K562 (cell line): Measurements from ENCODE around the gene NXF3. TPM values are rescaled to one million over a fixed set of nuclear protein-coding genes. Genes with fewer than 3 reads are reported as not detected.

Experiments
- ATAC-seq: fragments of 200-7000 bp; cut with Tn5 transposase; 3 replicates; pipeline ENCODE4 v1.9.1; 2020; ENCODE audit warnings: moderate library complexity
- BruUV-seq: library from RNA; stranded (reverse); fragments of 400-500 nt; replicated peaks from 2 replicates; lab custom pipeline; 2021; lab: Mats Ljungman, UMichigan
- CTCF ChIA-PET: fragments of 300-600 bp; formaldehyde crosslinking; extraction: SDS; loops from one replicate; lab custom pipeline; 2021; ENCODE audit warnings: low intra/inter-chr PET ratio; lab: Yijun Ruan, JAX
- POLR2A ChIA-PET: fragments of 300-600, 350-650 bp; sonication (Branson Sonifier 250); formaldehyde crosslinking; extraction: SDS; loops from one replicate; lab custom pipeline; 2021; ENCODE audit warnings: antibody characterized with exemption, inconsistent platforms; lab: Yijun Ruan, JAX
- DNase-seq, 4 experiments: peaks; one replicate each; pipeline versions ENCODE4 v3.0.0 to v3.0.0-alpha.2; 2011 to 2018; ENCODE audit warnings: low spot score in 3 of 4, mixed read lengths in 3 of 4; ENCODE audit errors: extremely low read depth in 1 of 4
- FAIRE-seq: peaks from 2 replicates; lab custom pipeline; 2011; peaks lifted over from hg19 to GRCh38; lab: Jason Lieb, UNC
- H2AFZ ChIP-seq: 2 replicates; pipeline ENCODE4 v1.6.0; 2011; ENCODE audit warnings: low read depth, low read length, control low read depth, inconsistent platforms
- H3K27ac ChIP-seq: fragments of 200-600 bp; 3 replicates; pipeline ENCODE4 v1.8.0; 2011; ENCODE audit warnings: low read depth, mild to moderate bottlenecking, control low read depth, inconsistent platforms, low read length, moderate library complexity, mixed read lengths; ENCODE audit errors: extremely low read depth
- H3K27me3 ChIP-seq, 2 experiments: fragments of 300-600 bp in 1 of 2; 2 replicates in 1 of 2; 3 replicates in 1 of 2; pipeline versions ENCODE4 v1.6.0 to v1.8.0; 2011; ENCODE audit warnings: inconsistent platforms in 2 of 2, low read length in 2 of 2, mild to moderate bottlenecking in 1 of 2, mixed read lengths in 1 of 2, moderate library complexity in 1 of 2; ENCODE audit not compliant: control insufficient read depth in 2 of 2, insufficient read depth in 2 of 2
- H3K36me3 ChIP-seq: fragments of 300-600 bp; 3 replicates; pipeline ENCODE4 v1.8.0; 2011; ENCODE audit warnings: mild to moderate bottlenecking, low read length, inconsistent platforms; ENCODE audit not compliant: control insufficient read depth, insufficient read depth
- H3K4me1 ChIP-seq, 2 experiments: fragments of 200-600 bp in 1 of 2; replicated peaks in 1 of 2; 2 replicates in 1 of 2; 3 replicates in 1 of 2; pipeline versions ENCODE4 v1.5.1 to v1.8.0; 2011; ENCODE audit warnings: inconsistent platforms in 2 of 2, low read length in 2 of 2, mild to moderate bottlenecking in 1 of 2, mixed read lengths in 1 of 2, moderate library complexity in 1 of 2; ENCODE audit not compliant: control insufficient read depth in 2 of 2, insufficient read depth in 2 of 2
- H3K4me2 ChIP-seq: 2 replicates; pipeline ENCODE4 v1.6.1; 2011; ENCODE audit warnings: low read length, control low read depth, inconsistent platforms, mixed read lengths; ENCODE audit not compliant: insufficient read depth
- H3K4me3 ChIP-seq: fragments of 200-600 bp; sonication (generic), shearing (Covaris generic); 2 replicates; pipeline ENCODE4 v1.5.1; 2016; ENCODE audit warnings: control low read depth, inconsistent platforms
- H3K79me2 ChIP-seq: fragments of 200-600 bp; 3 replicates; pipeline ENCODE4 v1.8.0; 2011; ENCODE audit warnings: low read length, inconsistent platforms; ENCODE audit not compliant: control insufficient read depth, insufficient read depth
- H3K9ac ChIP-seq, 2 experiments: 2 replicates each; pipeline versions ENCODE4 v1.6.0 to v1.6.1; 2011; ENCODE audit warnings: low read depth in 2 of 2, low read length in 2 of 2, control low read depth in 1 of 2, inconsistent platforms in 1 of 2, mild to moderate bottlenecking in 1 of 2, mixed read lengths in 1 of 2; ENCODE audit not compliant: insufficient read depth in 1 of 2
- H3K9me1 ChIP-seq: one replicate; pipeline ENCODE4 v1.6.0; 2011; ENCODE audit warnings: inconsistent platforms, mild to moderate bottlenecking, low read length, moderate library complexity; ENCODE audit not compliant: control insufficient read depth, insufficient read depth
- H3K9me3 ChIP-seq: replicated peaks from 2 replicates; pipeline ENCODE4 v1.5.1; 2011; ENCODE audit warnings: low read depth, low read length, inconsistent platforms; ENCODE audit not compliant: control insufficient read depth, insufficient read depth
- H4K20me1 ChIP-seq: replicated peaks from 2 replicates; pipeline ENCODE4 v1.6.1; 2011; ENCODE audit warnings: low read length, inconsistent platforms, mixed read lengths; ENCODE audit not compliant: control insufficient read depth, insufficient read depth
- DNMT1 ChIP-seq: fragments of 450-650 bp; IDR thresholded peaks from 2 replicates; pipeline ENCODE4 v1.6.1; 2016; ENCODE audit warnings: antibody characterized with exemption, mild to moderate bottlenecking
- FOXM1 ChIP-seq, 2 experiments: fragments of 450-650 bp in 1 of 2; sonication (generic) in 1 of 2; formaldehyde crosslinking in 1 of 2; IDR thresholded peaks; 2 replicates each; pipeline versions ENCODE4 v1.6.1 to v1.9.0; 2017 to 2022; ENCODE audit warnings: low read depth in 2 of 2, mild to moderate bottlenecking in 2 of 2, missing genetic modification reagents in 1 of 2, moderate library complexity in 1 of 2
- GABPA ChIP-seq: fragments of 200-800 bp; sonication (Bioruptor generic); conservative IDR thresholded peaks from 2 replicates; pipeline ENCODE4 v1.6.1; 2016; ENCODE audit warnings: low read depth, missing genetic modification characterization, missing compliant biosample characterization
- KDM5B ChIP-seq: fragments of 200-600 bp; sonication (generic); IDR thresholded peaks from 2 replicates; pipeline ENCODE4 v1.6.1; 2012; ENCODE audit warnings: low read depth, mild to moderate bottlenecking, moderate library complexity, low read length, control low read depth, inconsistent platforms; ENCODE audit not compliant: insufficient replicate concordance
- NCOA4 ChIP-seq: fragments of 450-650 bp; IDR thresholded peaks from 2 replicates; pipeline ENCODE4 v1.6.1; 2018; ENCODE audit warnings: mild to moderate bottlenecking; ENCODE audit not compliant: partially characterized antibody
- NONO ChIP-seq, 2 experiments: fragments of 200-400 bp in 1 of 2; fragments of 450-650 bp in 1 of 2; formaldehyde crosslinking in 1 of 2; IDR thresholded peaks; 2 replicates each; pipeline ENCODE4 v1.6.1; 2017; ENCODE audit warnings: low read depth in 2 of 2, mild to moderate bottlenecking in 2 of 2, moderate library complexity in 2 of 2, low read length in 1 of 2
- NR1H2 ChIP-seq: sonication (generic); formaldehyde crosslinking; IDR thresholded peaks from 2 replicates; pipeline ENCODE4 v1.4.0; 2020; ENCODE audit warnings: mild to moderate bottlenecking, missing genetic modification reagents
- NR2C2 ChIP-seq, 2 experiments: fragments of 200-800 bp in 1 of 2; sonication (Bioruptor generic) in 1 of 2; sonication (generic) in 1 of 2; formaldehyde crosslinking in 1 of 2; IDR thresholded peaks; 2 replicates each; pipeline versions ENCODE4 v1.6.1 to v1.8.0; 2016 to 2022; ENCODE audit warnings: mild to moderate bottlenecking in 1 of 2, missing compliant biosample characterization in 1 of 2, missing genetic modification characterization in 1 of 2, missing genetic modification reagents in 1 of 2
- PML ChIP-seq: IDR thresholded peaks from 2 replicates; pipeline ENCODE4 v1.6.1; 2012; ENCODE audit warnings: low read length, inconsistent platforms
- POLR2B ChIP-seq: fragments of 450-650 bp; IDR thresholded peaks from 2 replicates; pipeline ENCODE4 v1.6.1; 2018; ENCODE audit warnings: low read depth; ENCODE audit not compliant: partially characterized antibody
- POLR2H ChIP-seq: IDR thresholded peaks from 2 replicates; pipeline ENCODE4 v1.6.1; 2016; ENCODE audit warnings: missing genetic modification characterization, low read depth, mild to moderate bottlenecking, control low read depth, missing compliant biosample characterization, moderate library complexity
- RBM15 ChIP-seq: fragments of 200-400 bp; formaldehyde crosslinking; IDR thresholded peaks from 2 replicates; pipeline ENCODE4 v1.6.1; 2018; ENCODE audit warnings: mild to moderate bottlenecking, low read length, moderate library complexity; ENCODE audit not compliant: insufficient read depth
- SIN3B ChIP-seq: fragments of 450-650 bp; IDR thresholded peaks from 2 replicates; pipeline ENCODE4 v1.6.1; 2017; ENCODE audit warnings: low read depth, mild to moderate bottlenecking, moderate library complexity
- TCF7L2 ChIP-seq: fragments of 150-350 bp; IDR thresholded peaks from 2 replicates; pipeline ENCODE4 v1.6.1; 2016; ENCODE audit warnings: low read depth, mild to moderate bottlenecking, low read length, moderate library complexity
- ZNF263 ChIP-seq: sonication (generic); formaldehyde crosslinking; IDR thresholded peaks from 2 replicates; pipeline ENCODE4 v1.8.0; 2022; ENCODE audit warnings: mild to moderate bottlenecking, missing genetic modification reagents, borderline replicate concordance
- ZNF551 ChIP-seq: fragments of 250-450 bp; sonication (Bioruptor Pico); IDR thresholded peaks from 2 replicates; pipeline ENCODE4 v1.5.0; 2021; ENCODE audit warnings: mild to moderate bottlenecking, moderate library complexity
- ZNF57 ChIP-seq: fragments of 450-650 bp; formaldehyde crosslinking; IDR thresholded peaks from 2 replicates; pipeline ENCODE4 v1.4.0; 2020; ENCODE audit warnings: mild to moderate bottlenecking, moderate library complexity
- ZNF589 ChIP-seq: fragments of 200-800 bp; sonication (Bioruptor generic); IDR thresholded peaks from 2 replicates; pipeline ENCODE4 v1.6.1; 2016; ENCODE audit warnings: low read depth, missing genetic modification characterization, missing compliant biosample characterization
- WGBS: fragments of 100-300 bp; shearing (Covaris generic); methylation state at CpG from one replicate; pipeline ENCODE4 v1.1.6; 2016; ENCODE audit warnings: low coverage, mixed read lengths; ENCODE audit not compliant: insufficient coverage; ENCODE audit errors: missing lambda C conversion rate; 5-methylcytosine and 5-hydroxymethylcytosine counted together
- in situ Hi-C: fragments of 300-500 bp; cut with MboI; formaldehyde crosslinking; loops from 4 replicates; pipeline ENCODE4 v1.15.0; 2018; ENCODE audit warnings: inconsistent platforms, mixed read lengths
- intact Hi-C: fragments of 100-400 bp; cut with micrococcal nuclease; formaldehyde crosslinking; loops from 2 replicates; pipeline ENCODE4 v1.14.2; 2022
- polyA plus RNA-seq, 8 experiments: library from polyadenylated mRNA; depleted of rRNA in 4 of 8; stranded (reverse) in 5 of 8; unstranded in 3 of 8; fragments of >200 nt; fragmentation: Nextera tagmentation in 2 of 8; fragmentation: Illumina TruSeq in 1 of 8; extraction: Ambion mirVana in 2 of 8; extraction: Trizol in 1 of 8; gene quantifications; 2 replicates each; pipeline versions ENCODE4 v1.2.1 to v1.2.3, GENCODE V29; 2011 to 2014; ENCODE audit warnings: inconsistent platforms in 1 of 8, missing spikeins in 1 of 8
- total RNA-seq, 7 experiments: library from RNA; depleted of rRNA in 6 of 7; stranded (reverse); fragments of >200 nt in 6 of 7; fragmentation: Illumina TruSeq in 2 of 7; extraction: Trizol in 2 of 7; gene quantifications; 2 replicates each; pipeline versions ENCODE4 v1.2.1 to v1.2.3, GENCODE V29; 2011 to 2021; ENCODE audit warnings: low replicate concordance in 1 of 7
- TF ChIP-seq, protein P1 (sequence below): fragments of 250-450 bp; sonication (Bioruptor Pico); IDR thresholded peaks from 2 replicates; pipeline ENCODE4 v1.8.0; 2021; ENCODE audit warnings: moderate library complexity, mild to moderate bottlenecking, inconsistent platforms
- TF ChIP-seq, protein P2 (sequence below): fragments of 250-450 bp; sonication (Bioruptor Pico); IDR thresholded peaks from 2 replicates; pipeline ENCODE4 v1.5.0; 2020; ENCODE audit warnings: mild to moderate bottlenecking

The NXF3 gene
- total and polyA plus RNA-seq, 9 of the 15 experiments (the other 6 are each of a cell fraction or from before 2014, with no cell fraction given): 0.18 to 0.40 (median 0.28) TPM; not detected in 2

DNA sequence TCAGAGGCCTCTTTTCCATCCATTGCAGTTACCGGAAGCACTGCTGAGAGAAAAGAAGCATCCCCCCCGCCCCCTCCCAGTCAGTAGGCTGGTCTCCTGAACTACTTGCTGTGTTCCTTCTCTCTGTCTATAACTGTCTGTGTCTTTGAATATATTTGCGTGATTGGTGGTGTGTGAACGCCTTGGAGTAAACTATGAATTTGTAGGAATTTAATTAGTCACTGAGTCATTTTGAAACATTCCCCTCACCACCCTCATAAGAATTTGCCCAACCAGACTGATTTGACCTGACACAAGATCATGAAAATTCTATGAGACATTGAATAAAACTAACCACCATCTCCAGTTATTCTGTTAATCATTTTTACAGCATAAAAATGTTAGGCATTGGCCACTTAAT lies 6.7 kb upstream of the NXF3 start:
- ChIA-PET CTCF (no interaction called here), POLR2A (interaction anchor here (0.6 kb wide), 1 partner anchor 19 kb away, joined by 3 read pairs; no protein-coding TSS in a partner anchor)
- no peak for ATAC-seq
- Histone ChIP-seq H3K36me3 (no peaks in the 10 kb centered on the region), H4K20me1 (no peaks in the 10 kb centered on the region), H3K27ac (no peak overlapping the region), H3K4me1 (peaks cover 7 to 19% of the 10 kb centered on the region in 2 experiments; a peak in 3 of 5 replicates), H3K9me1 (no peaks in the 10 kb centered on the region), H3K9ac (no peak overlapping the region), H3K4me2 (no peak overlapping the region), H3K4me3 (no peak overlapping the region)
- WGBS: 31% methylated on average over 3 of the region's 4 CpGs
- no peak for TF ChIP-seq RBM15
- no peak for TF ChIP-seq SIN3B
- no peak for TF ChIP-seq ZNF589 (CRISPR knock-in tag)
- TF ChIP-seq DNMT1: no peak
- TF ChIP-seq TCF7L2: no peak
- no peak for TF ChIP-seq ZNF263 (CRISPR knock-in tag)
- TF ChIP-seq PML: no peak
- no peak for TF ChIP-seq NONO (IDR thresholded peaks at IDR 0.05; ENCODE audit: low read depth in 2 of 2, low read length in 1 of 2)
- TF ChIP-seq NCOA4: no peak
- no peak for TF ChIP-seq POLR2B
- no peak for TF ChIP-seq FOXM1 (IDR thresholded peaks at IDR 0.05; ENCODE audit: low read depth)
- TF ChIP-seq FOXM1 (CRISPR knock-in tag; IDR thresholded peaks at IDR 0.05; ENCODE audit: low read depth): no peak
- no peak for TF ChIP-seq POLR2H (tag)
- TF ChIP-seq, protein P1, sequence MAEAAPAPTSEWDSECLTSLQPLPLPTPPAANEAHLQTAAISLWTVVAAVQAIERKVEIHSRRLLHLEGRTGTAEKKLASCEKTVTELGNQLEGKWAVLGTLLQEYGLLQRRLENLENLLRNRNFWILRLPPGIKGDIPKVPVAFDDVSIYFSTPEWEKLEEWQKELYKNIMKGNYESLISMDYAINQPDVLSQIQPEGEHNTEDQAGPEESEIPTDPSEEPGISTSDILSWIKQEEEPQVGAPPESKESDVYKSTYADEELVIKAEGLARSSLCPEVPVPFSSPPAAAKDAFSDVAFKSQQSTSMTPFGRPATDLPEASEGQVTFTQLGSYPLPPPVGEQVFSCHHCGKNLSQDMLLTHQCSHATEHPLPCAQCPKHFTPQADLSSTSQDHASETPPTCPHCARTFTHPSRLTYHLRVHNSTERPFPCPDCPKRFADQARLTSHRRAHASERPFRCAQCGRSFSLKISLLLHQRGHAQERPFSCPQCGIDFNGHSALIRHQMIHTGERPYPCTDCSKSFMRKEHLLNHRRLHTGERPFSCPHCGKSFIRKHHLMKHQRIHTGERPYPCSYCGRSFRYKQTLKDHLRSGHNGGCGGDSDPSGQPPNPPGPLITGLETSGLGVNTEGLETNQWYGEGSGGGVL (CRISPR knock-in tag): no peak
- no peak for TF ChIP-seq ZNF57
- no peak for TF ChIP-seq NR2C2 (CRISPR knock-in tag; IDR thresholded peaks at IDR 0.05)
- TF ChIP-seq NR2C2 (tag; IDR thresholded peaks at IDR 0.05): no peak
- no peak for TF ChIP-seq ZNF551 (CRISPR knock-in tag)
- TF ChIP-seq KDM5B: no peak
- TF ChIP-seq, protein P2, sequence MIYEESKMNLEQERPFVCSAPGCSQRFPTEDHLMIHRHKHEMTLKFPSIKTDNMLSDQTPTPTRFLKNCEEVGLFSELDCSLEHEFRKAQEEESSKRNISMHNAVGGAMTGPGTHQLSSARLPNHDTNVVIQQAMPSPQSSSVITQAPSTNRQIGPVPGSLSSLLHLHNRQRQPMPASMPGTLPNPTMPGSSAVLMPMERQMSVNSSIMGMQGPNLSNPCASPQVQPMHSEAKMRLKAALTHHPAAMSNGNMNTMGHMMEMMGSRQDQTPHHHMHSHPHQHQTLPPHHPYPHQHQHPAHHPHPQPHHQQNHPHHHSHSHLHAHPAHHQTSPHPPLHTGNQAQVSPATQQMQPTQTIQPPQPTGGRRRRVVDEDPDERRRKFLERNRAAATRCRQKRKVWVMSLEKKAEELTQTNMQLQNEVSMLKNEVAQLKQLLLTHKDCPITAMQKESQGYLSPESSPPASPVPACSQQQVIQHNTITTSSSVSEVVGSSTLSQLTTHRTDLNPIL (CRISPR knock-in tag): no peak
- TF ChIP-seq GABPA (tag): no peak
- no peak for TF ChIP-seq NR1H2 (CRISPR knock-in tag)
- TF ChIP-seq, all 486 proteins: peak for 0
- H2AFZ ChIP-seq: no peak overlapping the region
- FAIRE-seq (no peak), DNase-seq (no peak)
- H3K9me3 ChIP-seq: no peaks in the 10 kb centered on the region
- intact Hi-C loops (loop anchor here (5.0 kb wide), 1 partner anchor 58 kb away; no protein-coding TSS in a partner anchor), in situ Hi-C loops (no loop called here)
- H3K79me2 ChIP-seq: no peaks in the 10 kb centered on the region
- no TSS peak for BruUV-seq
- no peaks in the 10 kb centered on the region for H3K27me3 ChIP-seq
